ENCODE measurements around the gene IL23R.
"Not testable (repeated sequence)": the region's sequence is repeated elsewhere in the genome, so short reads cannot be mapped to it uniquely, and the experiment has no call there.

Gene IL23R

DNA sequence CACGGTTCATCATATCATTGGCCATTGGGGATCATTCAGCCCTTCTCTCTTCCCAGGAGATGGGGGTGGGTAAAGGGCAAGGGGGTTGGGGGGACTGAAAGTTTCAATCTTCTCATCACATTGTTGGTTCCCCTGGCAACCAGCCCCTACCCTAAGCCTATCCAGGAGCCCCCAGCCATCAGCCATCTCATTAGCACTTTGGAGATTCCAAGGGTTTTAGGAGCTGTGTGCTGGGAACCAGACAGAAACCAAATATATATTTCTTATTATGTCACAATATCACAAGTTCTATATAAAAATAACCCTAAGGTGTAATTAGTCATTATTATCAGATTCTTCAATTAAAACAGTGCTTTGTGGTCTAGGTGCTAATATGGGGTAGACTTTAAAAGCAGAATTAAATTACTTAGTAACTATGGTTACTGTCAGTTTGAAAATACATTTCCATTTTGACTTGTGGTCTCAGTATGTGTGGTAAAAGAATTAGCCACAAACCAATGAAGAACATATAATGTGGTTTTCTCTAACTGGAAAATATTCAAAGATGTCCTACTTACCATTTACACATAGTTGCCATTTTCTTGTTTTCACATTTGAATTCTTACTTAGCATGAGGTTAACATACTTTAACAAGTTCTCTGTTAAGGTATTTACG, 28.1 kb downstream of the IL23R start:
- no peak for DNase-seq

GRCh38 chr1:67200755-67201154, 34.5 kb downstream of the IL23R start:
- no peak for DNase-seq

DNA sequence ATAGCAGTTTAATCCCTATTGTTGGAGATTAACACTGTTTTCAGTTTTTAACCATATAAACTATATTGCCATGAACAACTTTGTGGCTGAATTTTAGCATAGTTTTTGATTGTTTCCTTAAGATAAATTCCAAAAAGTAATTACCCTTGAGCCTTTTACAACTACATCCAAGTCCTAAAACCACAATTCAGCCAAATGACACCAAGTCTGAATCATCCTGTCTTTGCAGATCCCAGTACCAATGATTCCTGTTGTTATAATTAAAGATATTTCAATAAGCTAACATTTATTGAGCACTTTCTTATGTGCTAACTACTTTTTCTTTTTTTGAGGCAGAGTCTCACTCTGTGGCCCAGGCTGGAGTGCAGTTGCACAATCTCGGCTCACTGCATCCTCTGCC, 35.6 kb downstream of the IL23R start:
- DNase-seq = no peak

DNA sequence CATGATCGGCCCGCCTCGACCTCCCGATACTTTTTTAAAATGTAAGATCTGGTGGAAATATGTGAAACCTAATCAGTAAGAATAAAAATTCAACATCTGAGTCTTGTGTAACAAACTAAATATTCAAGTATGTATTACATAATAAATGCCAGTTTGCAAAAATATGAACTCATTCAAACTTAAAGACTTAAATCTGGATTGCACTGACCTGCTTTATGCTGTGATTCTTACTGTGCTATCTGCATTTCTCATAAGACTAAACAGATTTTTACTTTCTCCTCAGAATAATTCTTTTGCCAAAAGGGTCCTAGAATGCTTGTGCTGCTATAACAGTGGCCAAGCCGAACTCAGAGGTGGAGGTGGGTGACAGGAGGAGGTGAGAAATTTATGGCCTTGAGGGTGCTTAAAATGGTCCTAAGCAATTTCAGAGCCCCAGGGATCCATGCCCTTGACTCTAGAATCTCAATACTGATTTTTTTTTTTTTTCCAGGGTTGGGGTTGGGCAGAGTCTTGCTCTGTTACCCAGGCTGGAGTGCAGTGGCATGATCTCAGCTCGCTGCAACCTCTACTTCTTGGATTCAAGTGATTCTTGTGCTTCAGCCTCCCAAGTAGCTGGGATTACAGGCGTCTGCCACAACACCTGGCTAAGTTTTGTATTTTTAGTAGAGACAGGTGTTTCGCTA, 38.2 kb downstream of the IL23R start:
- DNase-seq = no peak

DNA sequence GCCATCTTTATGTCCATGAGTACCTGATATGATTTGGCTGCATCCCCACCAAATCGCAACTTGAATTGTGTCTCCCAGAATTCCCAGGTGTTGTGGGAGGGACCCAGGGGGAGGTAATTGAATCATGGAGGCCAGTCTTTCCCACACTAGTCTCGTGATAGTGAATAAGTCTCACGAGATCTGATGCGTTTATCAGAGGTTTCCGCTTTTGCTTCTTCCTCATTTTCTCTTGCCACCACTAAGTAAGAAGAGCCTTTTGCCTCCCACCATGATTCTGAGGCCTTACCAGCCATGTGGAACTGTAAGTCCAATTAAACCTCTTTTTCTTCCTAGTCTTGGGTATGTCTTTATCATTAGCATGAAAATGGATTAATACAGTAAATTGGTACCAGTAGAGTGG, 41.1 kb downstream of the IL23R start:
- not testable (repeated sequence) for DNase-seq

DNA sequence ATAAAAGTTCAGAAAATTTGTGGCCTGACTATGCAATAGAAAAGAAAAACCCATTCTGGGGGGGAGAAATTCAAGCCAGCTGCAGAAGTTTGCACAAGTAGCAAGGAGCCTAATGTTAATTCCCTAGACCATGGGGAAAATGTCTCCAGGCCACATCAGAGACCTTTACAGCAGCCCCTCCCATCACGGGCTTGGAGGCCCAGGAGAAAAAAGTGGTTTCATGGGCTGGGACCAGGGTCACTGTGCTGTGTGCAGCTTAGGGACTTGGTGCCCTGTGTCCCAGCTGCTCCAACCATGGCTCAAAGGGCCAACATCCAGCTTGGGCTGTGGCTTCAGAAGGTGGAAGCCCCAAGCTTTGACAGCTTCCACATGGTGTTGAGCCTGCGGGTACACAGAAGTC, 42.0 kb downstream of the IL23R start:
- DNase-seq = no peak

- DNase-seq = no peak
Measured at GRCh38 chr1:67209521-67209920, 43.3 kb downstream of the IL23R start.

DNA sequence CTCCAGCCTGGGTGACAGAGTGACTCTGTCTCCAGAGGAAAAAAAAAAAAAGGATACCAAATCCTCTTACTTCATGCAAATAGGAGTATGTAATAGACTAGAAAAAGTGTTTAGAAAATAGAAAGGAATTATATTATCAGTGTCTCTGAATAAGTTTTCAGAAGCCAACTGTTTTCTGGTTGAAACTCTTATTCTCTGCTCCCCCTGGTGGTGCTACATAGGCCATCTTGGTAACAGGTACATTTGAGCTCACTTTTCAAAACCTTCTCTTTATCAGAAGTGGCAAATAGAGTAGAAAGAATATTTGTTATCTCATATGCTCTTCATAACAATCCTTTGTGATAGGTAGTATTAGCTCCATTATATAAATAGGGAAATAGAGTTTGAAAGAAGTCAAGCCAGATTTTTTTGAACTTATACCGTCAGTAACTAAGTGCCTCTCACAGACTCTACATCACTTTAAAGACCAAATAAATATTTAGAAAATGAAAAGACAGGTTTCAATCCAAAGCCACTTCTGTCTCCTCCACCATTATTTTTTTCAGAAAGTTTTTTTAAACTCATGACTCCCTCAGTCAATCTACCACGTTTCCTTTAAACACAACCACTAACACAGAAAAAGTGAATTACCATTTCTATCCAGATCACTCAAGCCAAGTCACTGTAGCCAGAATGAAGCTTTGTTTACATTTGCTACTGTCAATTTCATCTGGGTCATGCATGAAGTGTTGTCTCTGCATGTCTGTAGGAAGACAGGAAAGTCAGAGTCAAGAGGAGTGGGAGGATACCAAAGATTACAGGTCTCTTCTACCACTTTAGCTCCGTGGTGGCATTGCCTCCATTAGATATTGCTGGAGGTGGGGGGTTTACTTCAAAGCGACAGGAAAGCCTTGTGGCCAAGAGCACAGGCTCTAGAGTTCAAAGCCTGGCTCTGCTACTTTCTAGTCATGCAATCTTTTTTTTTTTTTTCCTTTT, 45.6 kb downstream of the IL23R start:
- DNase-seq = no peak

DNA sequence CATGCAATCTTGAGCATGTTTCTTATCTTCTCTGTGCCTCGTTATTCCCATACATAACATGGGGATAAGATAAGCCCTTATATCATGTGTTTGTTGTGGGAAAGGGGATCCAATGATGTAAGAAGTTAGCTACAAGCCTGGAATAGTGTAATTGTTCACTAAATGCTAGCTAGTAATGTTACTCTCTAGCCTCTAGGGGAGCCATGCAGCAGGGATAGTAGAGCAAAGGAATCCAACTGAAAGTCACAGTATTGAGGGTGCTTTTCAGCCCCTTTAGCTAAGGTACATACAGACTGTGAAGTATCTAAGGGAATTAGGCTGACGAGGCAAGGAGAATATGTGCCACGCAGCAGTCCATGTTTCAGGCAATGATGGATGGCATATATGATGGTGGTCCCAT, 46.9 kb downstream of the IL23R start:
- no peak for DNase-seq

- no peak for DNase-seq
Measured at GRCh38 chr1:67213948-67214347, 47.7 kb downstream of the IL23R start.

DNA sequence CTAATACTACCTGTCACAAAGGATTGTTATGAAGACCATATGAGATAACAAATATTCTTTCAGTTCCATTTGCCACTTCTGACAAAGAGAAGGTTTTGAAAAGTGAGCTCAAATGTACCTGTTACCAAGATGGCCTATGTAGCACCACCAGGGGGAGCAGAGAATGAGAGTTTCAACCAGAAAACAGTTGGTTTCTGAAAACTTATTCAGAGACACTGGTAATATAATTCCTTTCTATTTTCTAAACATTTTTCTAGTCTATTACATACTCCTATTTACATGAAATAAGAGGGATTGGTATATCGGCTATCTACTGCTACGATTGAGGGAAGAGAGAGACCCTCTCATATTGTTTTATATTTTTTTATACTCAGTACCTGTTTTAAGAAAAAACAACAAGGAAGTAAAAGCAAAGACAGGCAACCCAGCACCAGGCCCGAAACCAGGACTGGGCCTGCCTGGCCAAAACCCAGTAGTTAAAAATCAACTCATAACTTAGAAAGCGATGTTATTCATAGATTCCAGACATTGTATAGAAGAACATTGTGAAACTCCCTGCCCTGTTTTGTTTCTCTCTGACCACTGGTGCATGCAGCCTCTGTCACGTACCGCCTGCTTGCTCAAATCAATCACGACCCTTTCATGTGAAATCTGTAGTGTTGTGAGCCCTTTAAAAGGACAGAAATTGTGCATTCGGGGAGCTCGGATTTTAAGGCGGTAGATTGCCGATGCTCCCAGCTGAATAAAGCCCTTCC, 48.3 kb downstream of the IL23R start:
- peak; percentile 13 for DNase-seq

DNA sequence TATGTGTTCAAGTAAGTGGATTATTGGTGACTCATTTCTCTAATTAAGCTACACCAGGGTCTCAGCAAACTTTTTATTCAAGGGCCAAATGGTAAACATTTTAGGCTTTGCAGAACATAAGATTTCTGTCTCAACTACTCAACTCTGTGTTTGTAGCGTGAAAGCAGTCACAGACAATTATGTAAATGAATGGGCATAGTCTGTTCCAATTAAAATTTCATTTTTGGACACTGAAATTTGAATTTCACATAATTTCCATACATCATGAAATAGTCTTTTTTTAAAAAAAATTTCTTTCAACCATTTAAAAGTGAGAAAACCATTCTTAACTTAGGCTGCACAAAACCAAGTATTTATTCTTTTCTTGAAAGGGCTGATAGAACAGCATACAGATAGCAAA, 50.1 kb downstream of the IL23R start:
- no peak for DNase-seq

DNA sequence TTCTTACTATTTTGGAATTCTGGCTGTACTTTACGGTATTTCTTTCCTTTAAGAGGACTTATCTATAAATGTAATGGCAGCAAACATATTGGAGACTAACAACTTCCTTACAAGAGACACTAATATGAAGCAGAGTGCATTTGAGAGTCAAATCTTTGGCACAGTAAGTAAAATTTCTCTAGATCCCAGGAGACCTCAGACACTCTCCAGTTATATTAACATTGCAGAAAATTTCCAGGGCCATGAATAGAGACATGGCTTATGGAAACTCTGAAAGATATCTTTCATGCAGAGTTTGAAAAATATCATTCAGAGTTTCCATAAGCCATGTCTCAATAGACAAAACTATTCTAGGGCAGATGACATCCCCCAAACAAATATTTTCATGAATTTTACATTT, 51.2 kb downstream of the IL23R start:
- no peak for DNase-seq

DNA sequence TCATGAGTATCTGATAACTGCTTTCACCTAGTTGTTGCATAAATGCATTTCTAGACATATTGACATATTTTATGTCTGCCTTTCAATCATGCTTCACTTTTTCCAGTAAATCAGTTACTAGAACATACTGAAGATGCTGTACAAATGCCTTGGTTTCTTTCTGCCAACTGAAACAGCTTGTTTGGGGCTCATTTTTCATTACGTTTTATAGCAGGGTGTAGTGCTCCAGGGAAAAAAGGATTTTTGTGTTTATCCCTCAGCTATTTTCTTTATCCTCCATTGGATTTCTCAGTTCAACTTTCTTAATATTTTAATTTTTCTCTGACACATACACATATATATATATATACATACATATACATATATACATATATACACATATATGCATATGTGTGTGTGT, 51.7 kb downstream of the IL23R start:
- no peak for DNase-seq

DNA sequence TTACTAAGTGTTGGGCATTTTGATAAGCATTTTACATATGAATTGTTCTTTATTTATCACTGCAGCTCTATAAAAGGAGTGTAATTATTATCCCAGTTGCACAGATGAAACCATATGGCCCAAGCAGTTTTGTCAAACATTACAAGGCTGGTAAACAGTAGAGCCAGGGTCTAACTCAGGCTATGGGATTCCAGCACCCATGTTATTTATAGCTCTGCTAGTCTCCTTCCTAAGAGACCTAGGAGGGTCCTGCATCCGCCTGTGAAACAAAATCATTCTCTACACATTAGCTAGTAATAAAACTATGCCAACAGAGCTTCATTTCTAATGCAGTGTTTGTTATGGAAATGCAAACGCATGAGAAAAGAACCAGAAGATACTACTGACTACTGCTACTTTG, 58.6 kb downstream of the IL23R start:
- no peak for DNase-seq

- no peak for DNase-seq
Measured at GRCh38 chr1:67226688-67227087, 60.4 kb downstream of the IL23R start.

- DNase-seq = no peak
Measured at GRCh38 chr1:67227196-67227595, 60.9 kb downstream of the IL23R start.

GRCh38 chr1:67228791-67229190, 62.5 kb downstream of the IL23R start:
- no peak for DNase-seq

DNA sequence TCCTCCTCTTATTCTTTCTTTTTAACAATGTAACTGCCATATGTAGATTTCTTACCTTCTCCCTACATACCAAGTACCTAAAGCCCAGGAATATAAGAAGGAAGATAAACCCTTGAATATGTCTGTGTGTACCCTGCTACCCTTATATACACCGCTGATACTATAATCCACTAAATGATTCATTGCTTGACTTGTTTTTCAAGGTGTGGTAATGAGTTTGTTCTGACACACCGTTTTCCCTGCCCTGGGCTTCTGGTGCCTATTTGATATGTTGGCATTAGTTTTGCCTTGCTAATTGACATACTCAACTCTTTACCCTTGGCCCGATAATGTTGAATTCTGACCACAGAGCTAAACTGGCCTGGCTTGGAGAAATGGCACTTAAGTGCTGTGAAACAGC, 64.3 kb downstream of the IL23R start:
- DNase-seq = no peak

DNA sequence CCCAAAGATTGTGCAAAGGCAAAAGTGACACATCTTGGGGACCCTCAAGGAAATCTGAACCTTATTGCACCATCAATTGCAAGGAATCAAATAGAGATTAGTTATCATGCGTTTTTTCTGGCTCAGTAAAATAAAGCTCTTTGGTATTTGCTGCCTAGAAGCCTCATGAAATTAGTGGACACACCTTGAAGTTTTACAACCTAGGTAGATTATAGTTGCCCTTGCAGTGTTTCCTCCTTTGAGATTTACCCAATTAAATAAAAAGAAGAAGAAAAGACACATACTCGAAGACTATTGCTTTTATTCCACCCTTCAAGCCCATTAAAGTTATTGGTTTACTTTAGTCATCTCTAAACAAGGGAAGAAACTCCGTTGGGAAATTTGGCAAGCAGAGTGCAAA, 70.0 kb downstream of the IL23R start:
- DNase-seq = no peak

- no peak for DNase-seq
Measured at GRCh38 chr1:67239738-67240137, 73.5 kb downstream of the IL23R start.

GRCh38 chr1:67241200-67241746, 75.0 kb downstream of the IL23R start:
- DNase-seq = no peak

DNA sequence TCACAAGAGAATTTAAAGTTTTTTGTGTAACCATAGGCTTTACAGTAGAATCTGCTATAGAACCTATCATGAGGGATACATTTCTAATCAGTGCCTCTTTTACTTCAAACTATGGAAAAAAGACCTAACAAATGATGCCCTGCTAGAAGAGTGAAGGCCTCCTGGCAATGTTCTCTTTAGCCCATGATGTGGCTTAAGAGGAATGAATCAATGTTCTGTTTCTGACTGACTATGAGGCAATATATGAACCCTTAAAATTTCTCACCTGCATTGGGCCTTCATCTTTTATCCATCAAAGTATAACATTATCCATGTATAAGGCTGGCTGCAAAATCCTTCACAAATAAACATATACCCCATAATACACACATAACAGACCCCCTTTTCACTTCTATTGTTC, 75.8 kb downstream of the IL23R start:
- no peak for DNase-seq

Data from midbrain (tissue), 1 donor.